ENCODE results near the gene SLC9A4.

GRCh38 chr2:102463160-102463559 is 9.9 kb upstream of the SLC9A4 start:
- TF ChIP-seq CTCF (IDR thresholded peaks at IDR 0.05) (no peak), POLR2A (IDR thresholded peaks at IDR 0.05) (no peak)
